SK-N-SH treated with all-trans-retinoic acid at 6 μM for 48 hours (cell line): ENCODE results near the gene PPP4R1.

Experiments
- ATAC-seq: fragments of 200-7000 bp; cut with Tn5 transposase; 3 replicates; pipeline ENCODE4 v1.9.1; 2020; ENCODE audit warnings: mild to moderate bottlenecking, moderate library complexity
- ARNTL ChIP-seq: fragments of 450-650 bp; formaldehyde crosslinking; IDR thresholded peaks from 2 replicates; pipeline ENCODE4 v1.5.0; 2020; ENCODE audit warnings: low read depth, mild to moderate bottlenecking, moderate library complexity, borderline replicate concordance
- BACH2 ChIP-seq: fragments of 250-450 bp; sonication (Bioruptor Pico); IDR thresholded peaks from 2 replicates; pipeline ENCODE4 v1.9.0; 2021; ENCODE audit warnings: mild to moderate bottlenecking, borderline replicate concordance
- CSDC2 ChIP-seq: fragments of 250-450 bp; sonication (Bioruptor Pico); IDR thresholded peaks from 2 replicates; pipeline ENCODE4 v1.5.0; 2020; ENCODE audit warnings: mild to moderate bottlenecking, moderate library complexity
- ESRRG ChIP-seq: fragments of 250-450 bp; sonication (Bioruptor Pico); IDR thresholded peaks from 2 replicates; pipeline ENCODE4 v1.6.1; 2021; ENCODE audit warnings: mild to moderate bottlenecking
- GLIS3 ChIP-seq: fragments of 250-450 bp; sonication (Bioruptor Pico); IDR thresholded peaks from 2 replicates; pipeline ENCODE4 v1.5.0; 2020; ENCODE audit warnings: mild to moderate bottlenecking, moderate library complexity
- ISL1 ChIP-seq: fragments of 250-450 bp; sonication (Bioruptor Pico); IDR thresholded peaks from 2 replicates; pipeline ENCODE4 v2.1.2; 2022; ENCODE audit warnings: mild to moderate bottlenecking, moderate library complexity
- OSR1 ChIP-seq: fragments of 250-450 bp; sonication (Bioruptor Pico); IDR thresholded peaks from 2 replicates; pipeline ENCODE4 v1.8.0; 2022; ENCODE audit warnings: moderate library complexity, mild to moderate bottlenecking, inconsistent platforms
- PATZ1 ChIP-seq: fragments of 250-450 bp; sonication (Bioruptor Pico); IDR thresholded peaks from 2 replicates; pipeline ENCODE4 v1.8.0; 2020; ENCODE audit warnings: mild to moderate bottlenecking, moderate library complexity, borderline replicate concordance
- PPARA ChIP-seq: fragments of 250-450 bp; sonication (Bioruptor Pico); IDR thresholded peaks from 2 replicates; pipeline ENCODE4 v1.5.0; 2020; ENCODE audit warnings: mild to moderate bottlenecking, borderline replicate concordance
- RARB ChIP-seq: fragments of 250-450 bp; sonication (Bioruptor Pico); IDR thresholded peaks from 2 replicates; pipeline ENCODE4 v1.8.0; 2021; ENCODE audit warnings: mild to moderate bottlenecking, moderate library complexity
- SNAI2 ChIP-seq: fragments of 250-450 bp; sonication (Bioruptor Pico); IDR thresholded peaks from 2 replicates; pipeline ENCODE4 v1.5.0; 2020; ENCODE audit warnings: mild to moderate bottlenecking, moderate library complexity
- TCF4 ChIP-seq: fragments of 250-450 bp; sonication (Bioruptor Pico); IDR thresholded peaks from 2 replicates; pipeline ENCODE4 v1.8.0; 2021; ENCODE audit warnings: mild to moderate bottlenecking, moderate library complexity, borderline replicate concordance
- TOX ChIP-seq: fragments of 250-450 bp; sonication (Bioruptor Pico); IDR thresholded peaks from 2 replicates; pipeline ENCODE4 v1.8.0; 2021; ENCODE audit warnings: mild to moderate bottlenecking, moderate library complexity, borderline replicate concordance
- ZC3H10 ChIP-seq: fragments of 250-450 bp; sonication (Bioruptor Pico); IDR thresholded peaks from 2 replicates; pipeline ENCODE4 v1.5.1; 2021; ENCODE audit warnings: mild to moderate bottlenecking, moderate library complexity
- ZFP30 ChIP-seq: fragments of 450-650 bp; formaldehyde crosslinking; IDR thresholded peaks from 2 replicates; pipeline ENCODE4 v1.5.0; 2022; ENCODE audit warnings: mild to moderate bottlenecking, moderate library complexity
- ZNF70 ChIP-seq: fragments of 450-650 bp; formaldehyde crosslinking; IDR thresholded peaks from 2 replicates; pipeline ENCODE4 v1.5.0; 2020; ENCODE audit warnings: mild to moderate bottlenecking, moderate library complexity
- ZNF8 ChIP-seq: fragments of 450-650 bp; formaldehyde crosslinking; IDR thresholded peaks from 2 replicates; pipeline ENCODE4 v1.5.0; 2020; ENCODE audit warnings: mild to moderate bottlenecking, moderate library complexity
- TF ChIP-seq, protein P1 (sequence below): fragments of 250-450 bp; sonication (Bioruptor Pico); IDR thresholded peaks from 2 replicates; pipeline ENCODE4 v1.5.0; 2020; ENCODE audit warnings: mild to moderate bottlenecking, moderate library complexity
- TF ChIP-seq, protein P2 (sequence below): fragments of 250-450 bp; sonication (Bioruptor Pico); IDR thresholded peaks from 2 replicates; pipeline ENCODE4 v1.5.1; 2020; ENCODE audit warnings: low read depth, mild to moderate bottlenecking, moderate library complexity
- TF ChIP-seq, protein P3 (sequence below): fragments of 250-450 bp; sonication (Bioruptor Pico); IDR thresholded peaks from 2 replicates; pipeline ENCODE4 v1.5.1; 2021; ENCODE audit warnings: mild to moderate bottlenecking, moderate library complexity

The PPP4R1 gene

GRCh38 chr18:9507565-9508088, 106.7 kb downstream of the PPP4R1 start:
- TF ChIP-seq PATZ1 (CRISPR knock-in tag) (no peak), ARNTL (no peak), ZFP30 (CRISPR knock-in tag) (no peak)
- TF ChIP-seq, all 23 proteins: peak for 0

GRCh38 chr18:9506046-9506792, 108.1 kb downstream of the PPP4R1 start:
- ATAC-seq: peak; percentile 65

More at GRCh38 chr18:9507565-9508088, 106.7 kb downstream of the PPP4R1 start:
- ATAC-seq: no peak

More at GRCh38 chr18:9506046-9506792, 108.1 kb downstream of the PPP4R1 start:
- TF ChIP-seq, protein P1, sequence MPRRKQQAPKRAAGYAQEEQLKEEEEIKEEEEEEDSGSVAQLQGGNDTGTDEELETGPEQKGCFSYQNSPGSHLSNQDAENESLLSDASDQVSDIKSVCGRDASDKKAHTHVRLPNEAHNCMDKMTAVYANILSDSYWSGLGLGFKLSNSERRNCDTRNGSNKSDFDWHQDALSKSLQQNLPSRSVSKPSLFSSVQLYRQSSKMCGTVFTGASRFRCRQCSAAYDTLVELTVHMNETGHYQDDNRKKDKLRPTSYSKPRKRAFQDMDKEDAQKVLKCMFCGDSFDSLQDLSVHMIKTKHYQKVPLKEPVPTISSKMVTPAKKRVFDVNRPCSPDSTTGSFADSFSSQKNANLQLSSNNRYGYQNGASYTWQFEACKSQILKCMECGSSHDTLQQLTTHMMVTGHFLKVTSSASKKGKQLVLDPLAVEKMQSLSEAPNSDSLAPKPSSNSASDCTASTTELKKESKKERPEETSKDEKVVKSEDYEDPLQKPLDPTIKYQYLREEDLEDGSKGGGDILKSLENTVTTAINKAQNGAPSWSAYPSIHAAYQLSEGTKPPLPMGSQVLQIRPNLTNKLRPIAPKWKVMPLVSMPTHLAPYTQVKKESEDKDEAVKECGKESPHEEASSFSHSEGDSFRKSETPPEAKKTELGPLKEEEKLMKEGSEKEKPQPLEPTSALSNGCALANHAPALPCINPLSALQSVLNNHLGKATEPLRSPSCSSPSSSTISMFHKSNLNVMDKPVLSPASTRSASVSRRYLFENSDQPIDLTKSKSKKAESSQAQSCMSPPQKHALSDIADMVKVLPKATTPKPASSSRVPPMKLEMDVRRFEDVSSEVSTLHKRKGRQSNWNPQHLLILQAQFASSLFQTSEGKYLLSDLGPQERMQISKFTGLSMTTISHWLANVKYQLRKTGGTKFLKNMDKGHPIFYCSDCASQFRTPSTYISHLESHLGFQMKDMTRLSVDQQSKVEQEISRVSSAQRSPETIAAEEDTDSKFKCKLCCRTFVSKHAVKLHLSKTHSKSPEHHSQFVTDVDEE: no peak
- no peak for TF ChIP-seq PATZ1 (CRISPR knock-in tag)
- TF ChIP-seq TOX (CRISPR knock-in tag): no peak
- no peak for TF ChIP-seq OSR1 (CRISPR knock-in tag)
- TF ChIP-seq TCF4 (CRISPR knock-in tag): no peak
- no peak for TF ChIP-seq GLIS3 (CRISPR knock-in tag)
- TF ChIP-seq, protein P2, sequence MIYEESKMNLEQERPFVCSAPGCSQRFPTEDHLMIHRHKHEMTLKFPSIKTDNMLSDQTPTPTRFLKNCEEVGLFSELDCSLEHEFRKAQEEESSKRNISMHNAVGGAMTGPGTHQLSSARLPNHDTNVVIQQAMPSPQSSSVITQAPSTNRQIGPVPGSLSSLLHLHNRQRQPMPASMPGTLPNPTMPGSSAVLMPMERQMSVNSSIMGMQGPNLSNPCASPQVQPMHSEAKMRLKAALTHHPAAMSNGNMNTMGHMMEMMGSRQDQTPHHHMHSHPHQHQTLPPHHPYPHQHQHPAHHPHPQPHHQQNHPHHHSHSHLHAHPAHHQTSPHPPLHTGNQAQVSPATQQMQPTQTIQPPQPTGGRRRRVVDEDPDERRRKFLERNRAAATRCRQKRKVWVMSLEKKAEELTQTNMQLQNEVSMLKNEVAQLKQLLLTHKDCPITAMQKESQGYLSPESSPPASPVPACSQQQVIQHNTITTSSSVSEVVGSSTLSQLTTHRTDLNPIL (CRISPR knock-in tag): no peak
- no peak for TF ChIP-seq RARB (CRISPR knock-in tag)
- no peak for TF ChIP-seq PPARA (CRISPR knock-in tag)
- TF ChIP-seq ZNF70: no peak
- TF ChIP-seq ZC3H10 (CRISPR knock-in tag): no peak
- no peak for TF ChIP-seq ARNTL
- TF ChIP-seq CSDC2 (CRISPR knock-in tag): no peak
- no peak for TF ChIP-seq ESRRG (CRISPR knock-in tag)
- TF ChIP-seq SNAI2 (CRISPR knock-in tag): no peak
- no peak for TF ChIP-seq ISL1 (CRISPR knock-in tag)
- TF ChIP-seq ZNF8: no peak
- TF ChIP-seq, protein P3, sequence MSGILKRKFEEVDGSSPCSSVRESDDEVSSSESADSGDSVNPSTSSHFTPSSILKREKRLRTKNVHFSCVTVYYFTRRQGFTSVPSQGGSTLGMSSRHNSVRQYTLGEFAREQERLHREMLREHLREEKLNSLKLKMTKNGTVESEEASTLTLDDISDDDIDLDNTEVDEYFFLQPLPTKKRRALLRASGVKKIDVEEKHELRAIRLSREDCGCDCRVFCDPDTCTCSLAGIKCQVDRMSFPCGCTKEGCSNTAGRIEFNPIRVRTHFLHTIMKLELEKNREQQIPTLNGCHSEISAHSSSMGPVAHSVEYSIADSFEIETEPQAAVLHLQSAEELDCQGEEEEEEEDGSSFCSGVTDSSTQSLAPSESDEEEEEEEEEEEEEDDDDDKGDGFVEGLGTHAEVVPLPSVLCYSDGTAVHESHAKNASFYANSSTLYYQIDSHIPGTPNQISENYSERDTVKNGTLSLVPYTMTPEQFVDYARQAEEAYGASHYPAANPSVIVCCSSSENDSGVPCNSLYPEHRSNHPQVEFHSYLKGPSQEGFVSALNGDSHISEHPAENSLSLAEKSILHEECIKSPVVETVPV (CRISPR knock-in tag): no peak
- no peak for TF ChIP-seq BACH2 (CRISPR knock-in tag)
- TF ChIP-seq, all 23 proteins: peak for 0
